Uterus (tissue), 2 donors: ENCODE results near the gene JAKMIP2.

ENCODE experiments used
- CTCF ChIP-seq, 4 experiments: fragments of 200-600 bp in 2 of 4; fragments of 450-650 bp in 2 of 4; sonication (generic) in 2 of 4; IDR thresholded peaks; one replicate each; pipeline ENCODE4 v1.5.1; 2016 to 2019; ENCODE audit warnings: antibody characterized with exemption in 4 of 4, mild to moderate bottlenecking in 2 of 4, moderate library complexity in 1 of 4
- POLR2A ChIP-seq, 2 donors: fragments of 450-650 bp; IDR thresholded peaks; one replicate each; pipeline ENCODE4 v1.6.1; 2016; ENCODE audit warnings: antibody characterized with exemption in 2 of 2, mild to moderate bottlenecking in 1 of 2, moderate library complexity in 1 of 2

GRCh38 chr5:147804334-147804733 lies 21.8 kb upstream of the JAKMIP2 start:
- TF ChIP-seq CTCF (IDR thresholded peaks at IDR 0.05) (no peak), POLR2A (IDR thresholded peaks at IDR 0.05) (no peak)
